Measurements from ENCODE around the gene IGF1.

The IGF1 gene

GRCh38 chr12:102496591-102496990, 16.2 kb upstream of the IGF1 start:
- Histone ChIP-seq H3K27me3 (ENCODE audit: control insufficient read depth, insufficient read depth, low read length) (no peaks in the 10 kb centered on the region), H3K4me1 (ENCODE audit: control insufficient read depth, insufficient read depth, low read length) (no peaks in the 10 kb centered on the region), H3K9me3 (ENCODE audit: control insufficient read depth, insufficient read depth, low read length) (no peaks in the 10 kb centered on the region), H3K9ac (ENCODE audit: low read depth, low read length) (no peak overlapping the region), H3K36me3 (ENCODE audit: control insufficient read depth, insufficient read depth, low read length) (no peaks in the 10 kb centered on the region), H3K4me3 (ENCODE audit: low read depth, low read length) (no peak overlapping the region)

GRCh38 chr12:102487226-102487625, 6.9 kb upstream of the IGF1 start:
- H3K4me3 ChIP-seq (ENCODE audit: low read depth, low read length): no peak overlapping the region
- H3K36me3 ChIP-seq (ENCODE audit: control insufficient read depth, insufficient read depth, low read length): no peaks in the 10 kb centered on the region
- no peaks in the 10 kb centered on the region for H3K9me3 ChIP-seq (ENCODE audit: control insufficient read depth, insufficient read depth, low read length)
- H3K27me3 ChIP-seq (ENCODE audit: control insufficient read depth, insufficient read depth, low read length): no peaks in the 10 kb centered on the region
- H3K4me1 ChIP-seq (ENCODE audit: control insufficient read depth, insufficient read depth, low read length): no peaks in the 10 kb centered on the region
- no peak overlapping the region for H3K9ac ChIP-seq (ENCODE audit: low read depth, low read length)

DNA sequence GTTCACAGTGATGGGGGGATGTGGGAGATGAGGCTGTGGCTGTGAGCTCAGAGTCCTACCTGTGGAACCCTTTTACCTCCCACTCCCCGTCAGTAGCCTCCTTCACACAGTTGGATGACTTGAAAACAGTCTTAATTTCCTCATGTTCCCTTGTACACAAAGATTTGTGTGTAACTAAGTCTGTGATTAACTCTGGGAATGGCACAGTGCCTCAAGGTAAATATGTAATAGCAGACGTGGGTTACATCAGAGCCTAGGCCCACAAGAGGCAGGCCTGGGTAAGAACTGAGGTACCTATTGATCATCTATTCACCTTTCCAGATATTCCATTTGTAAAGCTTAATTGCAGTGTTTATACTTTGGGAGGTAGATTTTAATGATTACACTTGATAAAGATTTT, 5.8 kb upstream of the IGF1 start:
- Histone ChIP-seq H3K4me1 (ENCODE audit: control insufficient read depth, insufficient read depth, low read length) (no peaks in the 10 kb centered on the region), H3K9me3 (ENCODE audit: control insufficient read depth, insufficient read depth, low read length) (no peaks in the 10 kb centered on the region), H3K9ac (ENCODE audit: low read depth, low read length) (no peak overlapping the region), H3K4me3 (ENCODE audit: low read depth, low read length) (no peak overlapping the region), H3K27me3 (ENCODE audit: control insufficient read depth, insufficient read depth, low read length) (no peaks in the 10 kb centered on the region), H3K36me3 (ENCODE audit: control insufficient read depth, insufficient read depth, low read length) (no peaks in the 10 kb centered on the region)

DNA sequence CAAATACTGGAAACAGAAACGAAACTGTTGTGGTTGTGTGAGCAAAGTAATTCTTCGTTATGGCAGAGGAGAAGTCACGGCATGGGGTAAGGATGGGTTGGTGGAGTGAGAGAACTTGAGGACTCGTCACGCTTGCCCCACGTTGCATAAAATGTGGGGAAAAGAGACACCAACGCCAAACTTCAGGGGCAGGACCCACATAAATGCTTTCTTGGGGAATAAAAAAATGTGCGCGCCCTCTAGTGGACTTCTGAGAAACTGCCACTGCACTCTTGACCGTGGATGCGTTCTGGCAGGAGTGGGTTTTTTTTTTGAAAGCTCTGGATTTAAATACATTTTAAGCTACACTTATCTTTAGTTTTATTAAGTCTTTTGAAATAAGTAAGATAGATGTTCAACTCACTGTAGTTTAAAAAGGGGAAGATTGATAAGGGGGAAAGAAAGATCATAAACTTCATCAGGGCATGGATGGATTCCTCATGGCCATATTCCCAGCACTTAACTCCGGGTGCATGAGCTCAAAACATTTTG, 4.1 kb upstream of the IGF1 start:
- no peak overlapping the region for H3K4me3 ChIP-seq (ENCODE audit: low read depth, low read length)

DNA sequence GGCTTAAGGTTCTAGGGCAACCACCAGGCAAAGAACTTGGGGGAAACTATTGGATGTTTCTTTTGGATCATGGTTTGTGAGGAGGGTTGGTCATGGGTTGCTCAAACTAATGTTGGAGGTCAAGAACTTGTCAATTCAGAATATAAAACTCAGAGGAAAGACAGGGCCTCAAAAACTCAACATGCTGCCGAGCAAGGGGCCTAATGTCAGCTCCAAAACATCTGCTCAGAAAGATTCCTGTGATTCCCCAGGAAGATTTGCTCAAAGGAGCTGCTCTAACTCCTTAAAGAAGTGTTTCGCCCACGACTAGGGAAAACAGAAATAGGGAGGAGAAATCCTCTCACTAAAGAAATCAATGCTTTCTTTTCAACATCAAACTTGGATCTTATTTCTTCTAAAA, 3.7 kb upstream of the IGF1 start:
- no peaks in the 10 kb centered on the region for H3K36me3 ChIP-seq (ENCODE audit: control insufficient read depth, insufficient read depth, low read length)
- H3K4me1 ChIP-seq (ENCODE audit: control insufficient read depth, insufficient read depth, low read length): peaks cover 3% of the 10 kb centered on the region
- H3K9me3 ChIP-seq (ENCODE audit: control insufficient read depth, insufficient read depth, low read length): no peaks in the 10 kb centered on the region
- no peaks in the 10 kb centered on the region for H3K27me3 ChIP-seq (ENCODE audit: control insufficient read depth, insufficient read depth, low read length)
- no peak overlapping the region for H3K4me3 ChIP-seq (ENCODE audit: low read depth, low read length)
- no peak overlapping the region for H3K9ac ChIP-seq (ENCODE audit: low read depth, low read length)

More for the DNA sequence above, 4.1 kb upstream of the IGF1 start:
- no peak overlapping the region for H3K9ac ChIP-seq (ENCODE audit: low read depth, low read length)
- H3K27me3 ChIP-seq (ENCODE audit: control insufficient read depth, insufficient read depth, low read length): no peaks in the 10 kb centered on the region
- H3K36me3 ChIP-seq (ENCODE audit: control insufficient read depth, insufficient read depth, low read length): no peaks in the 10 kb centered on the region
- no peaks in the 10 kb centered on the region for H3K9me3 ChIP-seq (ENCODE audit: control insufficient read depth, insufficient read depth, low read length)
- H3K4me1 ChIP-seq (ENCODE audit: control insufficient read depth, insufficient read depth, low read length): peaks cover 2% of the 10 kb centered on the region

GRCh38 chr12:102483466-102483865, 3.1 kb upstream of the IGF1 start:
- Histone ChIP-seq H3K4me3 (ENCODE audit: low read depth, low read length) (no peak overlapping the region), H3K9ac (ENCODE audit: low read depth, low read length) (no peak overlapping the region), H3K27me3 (ENCODE audit: control insufficient read depth, insufficient read depth, low read length) (no peaks in the 10 kb centered on the region), H3K9me3 (ENCODE audit: control insufficient read depth, insufficient read depth, low read length) (no peaks in the 10 kb centered on the region), H3K36me3 (ENCODE audit: control insufficient read depth, insufficient read depth, low read length) (no peaks in the 10 kb centered on the region), H3K4me1 (ENCODE audit: control insufficient read depth, insufficient read depth, low read length) (peaks cover 9% of the 10 kb centered on the region)

- no peaks in the 10 kb centered on the region for H3K9me3 ChIP-seq (ENCODE audit: control insufficient read depth, insufficient read depth, low read length)
- H3K27me3 ChIP-seq (ENCODE audit: control insufficient read depth, insufficient read depth, low read length): no peaks in the 10 kb centered on the region
- H3K36me3 ChIP-seq (ENCODE audit: control insufficient read depth, insufficient read depth, low read length): no peaks in the 10 kb centered on the region
- H3K9ac ChIP-seq (ENCODE audit: low read depth, low read length): no peak overlapping the region
- no peak overlapping the region for H3K4me3 ChIP-seq (ENCODE audit: low read depth, low read length)
- peaks cover 11% of the 10 kb centered on the region for H3K4me1 ChIP-seq (ENCODE audit: control insufficient read depth, insufficient read depth, low read length)
Measured at GRCh38 chr12:102481705-102482425, 1.5 kb upstream of the IGF1 start.

DNA sequence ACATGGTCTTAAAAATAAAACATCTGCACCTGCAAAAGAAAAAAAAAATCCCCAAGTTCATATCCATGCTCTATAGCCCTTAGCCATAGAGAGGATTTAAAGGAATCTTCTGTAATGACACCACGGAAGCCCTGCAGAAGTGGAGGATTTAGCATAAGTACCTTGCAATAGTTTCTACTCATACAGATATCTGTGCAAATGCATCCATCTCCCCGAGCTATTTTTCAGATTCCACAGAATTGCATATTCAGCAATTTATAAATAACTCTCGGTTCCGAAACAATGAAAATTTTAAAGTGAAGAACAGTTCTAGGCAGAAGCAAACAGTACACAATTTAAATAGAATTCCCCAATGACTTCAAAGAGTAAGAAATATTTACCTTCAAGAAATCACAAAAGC, 424 bp downstream of the IGF1 start:
- H3K4me1 ChIP-seq (ENCODE audit: control insufficient read depth, insufficient read depth, low read length): peaks cover 11% of the 10 kb centered on the region
- H3K9me3 ChIP-seq (ENCODE audit: control insufficient read depth, insufficient read depth, low read length): no peaks in the 10 kb centered on the region
- H3K36me3 ChIP-seq (ENCODE audit: control insufficient read depth, insufficient read depth, low read length): no peaks in the 10 kb centered on the region
- no peak overlapping the region for H3K4me3 ChIP-seq (ENCODE audit: low read depth, low read length)
- H3K9ac ChIP-seq (ENCODE audit: low read depth, low read length): no peak overlapping the region
- H3K27me3 ChIP-seq (ENCODE audit: control insufficient read depth, insufficient read depth, low read length): no peaks in the 10 kb centered on the region

GRCh38 chr12:102479099-102479885, 1.1 kb downstream of the IGF1 start:
- no peaks in the 10 kb centered on the region for H3K9me3 ChIP-seq (ENCODE audit: control insufficient read depth, insufficient read depth, low read length)
- H3K4me1 ChIP-seq (ENCODE audit: control insufficient read depth, insufficient read depth, low read length): peaks cover 11% of the 10 kb centered on the region
- no peak overlapping the region for H3K9ac ChIP-seq (ENCODE audit: low read depth, low read length)
- H3K36me3 ChIP-seq (ENCODE audit: control insufficient read depth, insufficient read depth, low read length): no peaks in the 10 kb centered on the region
- no peaks in the 10 kb centered on the region for H3K27me3 ChIP-seq (ENCODE audit: control insufficient read depth, insufficient read depth, low read length)
- no peak overlapping the region for H3K4me3 ChIP-seq (ENCODE audit: low read depth, low read length)

DNA sequence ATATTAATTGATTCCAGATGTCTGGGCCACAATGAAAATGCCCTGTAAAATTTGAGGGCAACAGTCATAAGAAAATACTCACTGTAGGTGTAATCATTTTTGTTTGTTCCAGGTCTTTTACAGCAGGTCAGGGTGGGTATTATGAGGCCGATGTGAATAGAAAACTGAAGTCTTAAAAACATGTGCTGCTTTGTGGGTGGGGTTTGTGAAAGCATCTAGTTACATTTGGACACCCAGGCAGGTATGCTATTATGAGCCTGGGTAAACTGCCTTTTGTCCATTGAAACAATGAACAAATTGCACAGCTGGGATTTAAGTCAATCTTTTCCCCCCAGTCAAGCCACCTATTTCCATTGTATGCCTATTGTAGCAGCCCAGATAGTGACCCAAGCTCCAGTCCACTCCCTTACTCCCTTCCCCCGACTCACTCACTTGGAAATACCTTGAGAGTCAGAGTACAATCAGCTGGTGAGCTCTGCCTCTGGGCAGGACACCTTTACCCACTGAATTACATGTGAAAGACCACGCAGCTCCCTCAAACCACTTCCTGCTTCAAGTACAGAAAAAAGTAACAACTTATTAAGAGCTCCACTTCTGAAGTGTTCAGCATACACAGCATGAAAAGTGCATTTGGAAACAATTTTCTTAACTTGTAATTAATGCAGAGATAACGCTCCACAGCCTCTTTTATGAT, 1.8 kb downstream of the IGF1 start:
- Histone ChIP-seq H3K4me1 (ENCODE audit: control insufficient read depth, insufficient read depth, low read length) (peaks cover 11% of the 10 kb centered on the region), H3K4me3 (ENCODE audit: low read depth, low read length) (no peak overlapping the region), H3K27me3 (ENCODE audit: control insufficient read depth, insufficient read depth, low read length) (no peaks in the 10 kb centered on the region), H3K9ac (ENCODE audit: low read depth, low read length) (no peak overlapping the region), H3K9me3 (ENCODE audit: control insufficient read depth, insufficient read depth, low read length) (no peaks in the 10 kb centered on the region), H3K36me3 (ENCODE audit: control insufficient read depth, insufficient read depth, low read length) (no peaks in the 10 kb centered on the region)

DNA sequence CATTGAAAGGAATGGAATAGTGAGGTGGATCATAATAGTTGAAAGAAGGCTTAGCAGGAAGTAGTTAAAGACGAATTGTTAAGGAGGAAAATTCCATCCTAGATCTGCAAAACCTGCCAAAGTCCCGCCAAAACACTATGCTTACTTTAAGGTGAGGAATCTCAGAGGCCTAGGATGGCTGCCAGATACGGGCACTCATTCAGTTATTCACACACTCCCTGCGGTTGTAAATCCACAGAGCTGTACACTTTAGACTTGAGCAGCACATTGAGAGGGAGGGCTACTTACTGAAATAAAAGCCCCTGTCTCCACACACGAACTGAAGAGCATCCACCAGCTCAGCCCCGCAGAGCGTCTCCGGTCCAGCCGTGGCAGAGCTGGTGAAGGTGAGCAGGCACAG, 5.0 kb downstream of the IGF1 start:
- Histone ChIP-seq H3K27me3 (ENCODE audit: control insufficient read depth, insufficient read depth, low read length) (no peaks in the 10 kb centered on the region), H3K9ac (ENCODE audit: low read depth, low read length) (no peak overlapping the region), H3K4me3 (ENCODE audit: low read depth, low read length) (no peak overlapping the region), H3K9me3 (ENCODE audit: control insufficient read depth, insufficient read depth, low read length) (no peaks in the 10 kb centered on the region), H3K36me3 (ENCODE audit: control insufficient read depth, insufficient read depth, low read length) (no peaks in the 10 kb centered on the region), H3K4me1 (ENCODE audit: control insufficient read depth, insufficient read depth, low read length) (peaks cover 11% of the 10 kb centered on the region)
